HepG2 (cell line): ENCODE results near the gene GNAZ.

Source experiments
- BRF2 ChIP-seq: sonication (generic); formaldehyde crosslinking; IDR thresholded peaks from 2 replicates; pipeline ENCODE4 v1.8.1; 2022; ENCODE audit warnings: mild to moderate bottlenecking, missing genetic modification reagents
- CHD2 ChIP-seq: IDR thresholded peaks from 2 replicates; pipeline ENCODE4 v1.6.1; 2011; ENCODE audit warnings: low read depth, low read length, improper control_type of control experiment
- CTCF ChIP-seq: sonication (generic); formaldehyde crosslinking; IDR thresholded peaks from 2 replicates; pipeline ENCODE4 v1.5.0; 2020; ENCODE audit warnings: mild to moderate bottlenecking, missing genetic modification reagents, moderate library complexity
- FOXA1 ChIP-seq, 2 experiments: fragments of 450-650 bp in 1 of 2; sonication (generic) in 1 of 2; formaldehyde crosslinking in 1 of 2; IDR thresholded peaks; 2 replicates each; pipeline versions ENCODE4 v1.4.0 to v1.6.1; 2016 to 2020; ENCODE audit warnings: missing genetic modification reagents in 1 of 2
- POLR2A ChIP-seq, 2 experiments: IDR thresholded peaks; 2 replicates each; pipeline ENCODE4 v1.6.1; 2011; ENCODE audit warnings: low read depth in 2 of 2, low read length in 2 of 2, mild to moderate bottlenecking in 1 of 2, moderate library complexity in 1 of 2; ENCODE audit not compliant: insufficient read depth in 1 of 2
- SMC3 ChIP-seq: IDR thresholded peaks from 2 replicates; pipeline ENCODE4 v1.6.1; 2011; ENCODE audit warnings: low read length, improper control_type of control experiment
- ZBTB1 ChIP-seq: sonication (generic); formaldehyde crosslinking; IDR thresholded peaks from 2 replicates; pipeline ENCODE4 v1.4.0; 2020; ENCODE audit warnings: missing genetic modification reagents, borderline replicate concordance
- ZNF644 ChIP-seq: IDR thresholded peaks from 2 replicates; pipeline ENCODE4 v1.6.1; 2016; ENCODE audit warnings: low read depth

- TF ChIP-seq FOXA1 (IDR thresholded peaks at IDR 0.05) (no peak), FOXA1 (CRISPR knock-in tag; IDR thresholded peaks at IDR 0.05) (no peak), ZNF644 (CRISPR knock-in tag) (no peak), CTCF (CRISPR knock-in tag) (no peak), CHD2 (no peak), ZBTB1 (CRISPR knock-in tag) (no peak), BRF2 (CRISPR knock-in tag) (no peak), POLR2A (IDR thresholded peaks at IDR 0.05; ENCODE audit: insufficient read depth in 1 of 2, low read depth in 2 of 2, low read length in 2 of 2) (no peak), SMC3 (no peak)
Observed at GRCh38 chr22:23066200-23067022, 3.9 kb upstream of the GNAZ start.
